Heart left ventricle (tissue), 16 donors: Measurements from ENCODE around the gene FRK. TPM values are rescaled to one million over a fixed set of nuclear protein-coding genes. Genes with fewer than 3 reads are reported as not detected.

ENCODE experiments used
- ATAC-seq, 4 donors: fragments of 200-7000 bp; cut with Tn5 transposase; one replicate each; pipeline ENCODE4 v1.9.1; 2020 to 2022; ENCODE audit warnings: moderate library complexity in 4 of 4, mild to moderate bottlenecking in 3 of 4, moderate number of reproducible peaks in 1 of 4
- DNase-seq, 5 donors: peaks; one replicate each; pipeline ENCODE4 v3.0.0-alpha.2; 2020
- H3K27ac ChIP-seq, 12 donors: fragments of 200-600 bp; sonication (generic) in 4 of 12; one replicate each; pipeline versions ENCODE4 v1.5.0 to v1.8.0; 2016 to 2022; ENCODE audit warnings: mild to moderate bottlenecking in 2 of 12
- H3K27me3 ChIP-seq, 9 donors: fragments of 200-600 bp; sonication (generic) in 2 of 9; one replicate each; pipeline versions ENCODE4 v1.5.1 to v1.8.0; 2016 to 2022; ENCODE audit warnings: mild to moderate bottlenecking in 3 of 9
- H3K36me3 ChIP-seq, 9 donors: fragments of 200-600 bp; sonication (generic) in 2 of 9; one replicate each; pipeline versions ENCODE4 v1.5.0 to v1.8.0; 2018 to 2022; ENCODE audit warnings: mild to moderate bottlenecking in 2 of 9
- H3K4me1 ChIP-seq, 12 donors: fragments of 200-600 bp; sonication (generic) in 4 of 12; one replicate each; pipeline versions ENCODE4 v1.5.0 to v1.8.0; 2016 to 2022; ENCODE audit warnings: mild to moderate bottlenecking in 3 of 12
- H3K4me3 ChIP-seq, 12 donors: fragments of 200-600 bp; sonication (generic) in 4 of 12; one replicate each; pipeline versions ENCODE4 v1.5.0 to v1.8.0; 2017 to 2022; ENCODE audit warnings: mild to moderate bottlenecking in 9 of 12, moderate library complexity in 4 of 12
- H3K9me3 ChIP-seq, 12 donors: fragments of 200-600 bp; sonication (generic) in 4 of 12; one replicate each; pipeline versions ENCODE4 v1.5.0 to v1.8.0; 2016 to 2022; ENCODE audit warnings: mild to moderate bottlenecking in 1 of 12
- CTCF ChIP-seq, 12 donors: fragments of 200-600 bp; sonication (generic) in 4 of 12; IDR thresholded peaks; one replicate each; pipeline versions ENCODE4 v1.5.0 to v1.8.0; 2018 to 2022; ENCODE audit warnings: antibody characterized with exemption in 12 of 12, mild to moderate bottlenecking in 5 of 12
- POLR2A ChIP-seq, 2 donors: fragments of 450-650 bp; IDR thresholded peaks; one replicate each; pipeline ENCODE4 v1.6.1; 2017; ENCODE audit warnings: antibody characterized with exemption in 2 of 2, mild to moderate bottlenecking in 2 of 2, moderate library complexity in 2 of 2
- WGBS, 4 donors: extraction: QIAGEN DNeasy Blood & Tissue Kit in 2 of 4; methylation state at CpG; one replicate each; pipeline versions ENCODE4 v1.1.5 to v1.1.7; 2013 to 2018; 5-methylcytosine and 5-hydroxymethylcytosine counted together
- intact Hi-C, 10 donors: fragments of 100-400 bp; cut with DNase I; formaldehyde crosslinking; loops; one replicate each; pipeline versions ENCODE4 v1.11.1 to v1.14.2; 2022
- polyA plus RNA-seq, 2 donors: library from polyadenylated mRNA; stranded (reverse); fragments of 200-250 nt; gene quantifications; one replicate each; pipeline ENCODE4 v1.2.3, GENCODE V29; 2013
- total RNA-seq, 9 donors: library from RNA; depleted of rRNA in 2 of 9; stranded (reverse); fragments of >200 nt in 2 of 9; fragmentation: NEBNext Ultra II Directional in 3 of 9; extraction: Animal tissue kit (Norgen Biotek cat#: 25700) in 3 of 9; gene quantifications; one replicate each; pipeline versions ENCODE4 v1.1.0 to v1.2.4, GENCODE V29; 2016 to 2023
- donor health status: ischemic (EF 13 %, LVEDD 7.1; RV severe dilation, severe dysfunction).
- donor health status: healthy with polysubstance abuse.
- donor health status: DM: no; HTN: yes; CAD: no.
- donor health status: DM: no; HTN: no; CAD: no.
- donor health status: ischemic (EF 25% LVEDD 6.9; RV normal size, moderate dysfunction).
- donor health status: ischemic (EF 25% LVEDD 5.7; RV mildly dilated, moderate dysfunction).
- donor health status: healthy.
- donor health status: DM: yes; HTN: yes; CAD: no.
- donor health status: ischemic (EF 35%, LVEDD 5.7; RV mildly dilated, moderate dysfunction).
- donor health status: nonischemic (EF 11% LVEDD 7.7; RV severe dilation, severe dysfunction).
- donor health status: DM: yes; HTN: yes; CAD: no.
- donor health status: PGD.
- donor health status: ischemic (EF 29% LVEDD 5.4; RV normal size, mild dysfunction).
- donor health status: nonischemic (EF 23%, LVEDD 6.1; RV moderate dilation, normal function).

Gene FRK
- total and polyA plus RNA-seq, 11 donors: 1.4 to 10.8 (median 6.3) TPM

DNA sequence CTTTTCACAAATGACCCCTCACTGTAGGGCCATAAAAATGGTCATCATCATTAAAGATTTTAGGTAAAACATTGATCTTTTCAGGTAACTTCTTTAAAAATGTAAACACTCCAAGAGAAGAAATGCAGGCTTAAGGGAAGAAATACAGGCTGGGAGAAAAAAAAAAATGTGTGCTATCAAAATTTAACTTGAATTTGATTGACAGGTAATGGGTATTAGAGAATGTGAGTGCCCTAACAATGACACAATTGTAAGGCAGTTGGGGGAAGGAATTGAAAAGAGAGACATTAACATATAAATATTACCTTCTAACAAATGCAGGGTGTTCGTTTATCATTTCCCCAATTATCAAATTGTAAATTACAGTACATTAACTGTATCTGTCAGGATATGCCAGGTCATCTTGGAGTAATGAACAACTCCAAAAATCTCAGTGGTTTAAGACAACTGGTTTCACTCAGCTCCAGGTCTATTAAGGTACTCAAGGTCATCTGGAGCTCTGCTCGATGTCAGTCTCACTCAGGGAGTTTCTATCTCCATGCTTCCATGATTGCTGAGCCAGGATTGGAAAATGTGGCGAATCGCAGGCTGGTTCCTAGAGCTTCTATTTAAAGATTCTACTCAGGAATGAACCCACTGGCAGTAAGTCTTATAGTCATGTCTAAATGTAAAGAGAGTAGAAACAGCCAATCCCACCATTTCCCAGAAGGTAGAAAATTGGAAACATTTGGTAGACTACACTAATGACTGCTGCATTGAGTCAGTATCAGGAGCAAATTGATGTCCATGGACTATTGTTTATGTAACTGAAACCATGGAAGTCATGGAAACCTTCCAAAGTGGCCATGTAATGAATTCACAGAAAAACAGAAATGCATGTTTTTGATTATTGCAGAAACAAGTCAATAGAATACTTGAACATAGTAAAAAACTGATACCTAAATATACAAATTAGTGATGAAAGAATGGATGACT is 55.6 kb downstream of the FRK start:
- peak overlapping the region; percentile 22 to 78 (median 60) for H3K27ac ChIP-seq
- ATAC-seq (peak; percentile 75 to 90 (median 86)), DNase-seq (peak in 4 of 5 donors; percentile 45 to 68 (median 60))

GRCh38 chr6:116003668-116004067 is 57.0 kb downstream of the FRK start:
- no peaks in the 10 kb centered on the region for H3K27me3 ChIP-seq
- WGBS, 4 donors: 56 to 90% (median 72%) methylated on average over 3 of the region's 3 CpGs
- H3K9me3 ChIP-seq: no peaks in the 10 kb centered on the region
- intact Hi-C loops: no loop called here
- no peak overlapping the region for H3K4me3 ChIP-seq
- ATAC-seq (no peak), DNase-seq (no peak)
- peaks cover 0 to 22% (median 6%) of the 10 kb centered on the region in 12 donors for H3K4me1 ChIP-seq
- no peak for TF ChIP-seq POLR2A (IDR thresholded peaks at IDR 0.05)
- no peak for TF ChIP-seq CTCF (IDR thresholded peaks at IDR 0.05)
- peaks cover 0 to 11% (median 0%) of the 10 kb centered on the region in 9 donors for H3K36me3 ChIP-seq
- H3K27ac ChIP-seq: no peak overlapping the region

More for the DNA sequence above, 55.6 kb downstream of the FRK start:
- TF ChIP-seq POLR2A (IDR thresholded peaks at IDR 0.05): no peak
- no peak for TF ChIP-seq CTCF (IDR thresholded peaks at IDR 0.05)
- WGBS, 4 donors: 29 to 60% (median 49%) methylated on average over 4 of the region's 4 CpGs
- peaks cover 0 to 11% (median 0%) of the 10 kb centered on the region in 9 donors for H3K36me3 ChIP-seq
- no peak overlapping the region for H3K4me3 ChIP-seq
- peaks cover 0 to 31% (median 14%) of the 10 kb centered on the region in 12 donors for H3K4me1 ChIP-seq
- no peaks in the 10 kb centered on the region for H3K9me3 ChIP-seq
- no peaks in the 10 kb centered on the region for H3K27me3 ChIP-seq
- intact Hi-C loops: no loop called here

DNA sequence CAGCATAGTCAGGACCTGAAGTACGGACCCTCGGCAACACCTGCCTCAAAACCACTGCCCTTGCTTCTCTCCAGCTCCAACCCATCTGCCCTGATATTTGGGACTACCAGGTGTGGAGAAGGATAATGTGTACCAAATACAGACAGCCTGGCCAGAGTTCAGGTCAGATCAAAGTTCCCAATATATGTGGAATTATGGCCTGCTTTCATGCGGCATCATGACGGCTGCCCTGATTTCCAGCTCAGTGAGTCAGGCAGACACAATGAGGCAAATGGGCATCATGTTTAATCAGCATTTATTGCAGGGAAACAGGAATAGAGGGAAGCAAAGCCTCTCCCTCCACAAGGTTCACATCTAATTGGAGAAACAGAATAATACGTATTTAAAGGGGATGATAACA is 57.9 kb downstream of the FRK start:
- no peaks in the 10 kb centered on the region for H3K9me3 ChIP-seq
- 89 to 94% (median 92%) methylated on average over 5 of the region's 5 CpGs for WGBS, 4 donors
- no peaks in the 10 kb centered on the region for H3K27me3 ChIP-seq
- intact Hi-C loops: no loop called here
- H3K4me1 ChIP-seq: peaks cover 0 to 13% (median 2%) of the 10 kb centered on the region in 12 donors
- TF ChIP-seq CTCF (IDR thresholded peaks at IDR 0.05) (no peak), POLR2A (IDR thresholded peaks at IDR 0.05) (no peak)
- peaks cover 0 to 11% (median 0%) of the 10 kb centered on the region in 9 donors for H3K36me3 ChIP-seq
- no peak for DNase-seq
- no peak overlapping the region for H3K27ac ChIP-seq
- no peak for ATAC-seq
- no peak overlapping the region for H3K4me3 ChIP-seq

DNA sequence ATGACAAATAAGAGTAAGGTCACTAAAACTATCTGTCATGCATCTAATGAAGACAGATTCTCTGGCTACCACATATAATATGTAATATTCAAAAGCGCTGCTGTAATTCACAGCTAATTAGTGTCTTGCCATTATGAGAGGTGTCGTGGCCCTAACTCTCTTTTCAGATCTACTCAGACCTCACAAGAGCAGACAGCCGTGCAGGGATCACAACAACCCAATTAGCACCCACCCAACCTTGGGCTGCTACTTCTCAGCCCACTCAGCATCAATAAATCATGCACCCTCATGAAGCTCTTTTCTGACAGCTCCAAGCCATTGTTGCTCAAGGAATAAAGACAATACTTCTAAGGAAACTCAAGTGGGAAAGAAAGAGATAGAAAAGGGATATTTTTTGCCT is 61.5 kb downstream of the FRK start:
- no peaks in the 10 kb centered on the region for H3K9me3 ChIP-seq
- no peaks in the 10 kb centered on the region for H3K27me3 ChIP-seq
- no peak overlapping the region for H3K4me3 ChIP-seq
- 71 to 85% (median 81%) methylated on average over 3 of the region's 3 CpGs for WGBS, 4 donors
- peaks cover 0 to 11% (median 0%) of the 10 kb centered on the region in 9 donors for H3K36me3 ChIP-seq
- intact Hi-C loops: no loop called here
- H3K4me1 ChIP-seq: peaks cover 0 to 1% (median 0%) of the 10 kb centered on the region in 12 donors
- ATAC-seq (no peak), DNase-seq (no peak)
- H3K27ac ChIP-seq: no peak overlapping the region
- no peak for TF ChIP-seq CTCF (IDR thresholded peaks at IDR 0.05)
- TF ChIP-seq POLR2A (IDR thresholded peaks at IDR 0.05): no peak
